Daoy (cell line): ENCODE results near the gene MVD. TPM values are rescaled to one million over a fixed set of nuclear protein-coding genes. Genes with fewer than 3 reads are reported as not detected.

Experiments used
- DNase-seq: peaks from one replicate; pipeline ENCODE4 v3.0.0-alpha.2; 2015; ENCODE audit warnings: low read depth
- total RNA-seq: library from RNA; depleted of rRNA; stranded (reverse); fragments of >200 nt; shearing (Covaris generic); gene quantifications from 2 replicates; pipeline ENCODE4 v1.2.3, GENCODE V29; 2014

MVD gene
- total RNA-seq, 1 experiment from 2014 or later: 27.3 TPM

DNA sequence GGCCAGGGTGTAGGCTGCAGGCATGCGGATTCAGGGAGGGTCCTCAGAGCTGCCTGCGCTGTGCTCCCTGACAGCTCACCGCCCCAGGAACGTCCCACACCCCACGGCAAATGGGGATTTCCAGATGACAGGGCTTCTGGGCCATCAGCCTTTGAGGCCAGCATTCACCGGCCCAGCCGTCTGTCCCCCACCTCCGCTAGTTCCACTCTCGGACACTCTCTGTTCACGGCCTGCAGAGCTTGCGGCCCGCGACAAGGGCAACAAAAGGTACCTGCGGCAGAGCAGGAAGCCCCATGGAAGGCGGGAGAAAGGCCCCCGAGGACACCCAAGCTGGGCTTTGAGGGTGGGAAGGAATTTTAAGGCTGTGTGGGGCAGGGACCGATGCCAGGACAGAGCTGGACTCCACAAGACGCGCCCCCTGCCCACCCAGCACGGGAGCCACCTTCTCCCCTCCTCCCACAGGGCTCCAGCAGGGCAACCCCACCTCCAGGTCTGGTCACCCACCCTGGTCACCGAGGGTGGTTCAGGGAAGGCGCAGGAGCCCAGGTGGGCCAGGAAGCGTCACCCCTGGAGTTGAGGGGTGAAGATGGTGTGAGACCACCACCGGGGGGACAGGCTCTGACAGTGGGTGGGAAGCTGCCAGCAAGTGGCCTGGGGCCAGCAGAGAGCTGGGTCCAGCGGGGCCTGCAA is 6.5 kb downstream of the MVD start:
- no peak for DNase-seq

GRCh38 chr16:88655733-88656281 is 7.1 kb downstream of the MVD start:
- DNase-seq: no peak

GRCh38 chr16:88655053-88655732 is 7.7 kb downstream of the MVD start:
- no peak for DNase-seq

- DNase-seq: no peak
Observed at GRCh38 chr16:88654363-88655052, 8.4 kb downstream of the MVD start.

GRCh38 chr16:88653596-88654362 is 9.1 kb downstream of the MVD start:
- DNase-seq: no peak

DNA sequence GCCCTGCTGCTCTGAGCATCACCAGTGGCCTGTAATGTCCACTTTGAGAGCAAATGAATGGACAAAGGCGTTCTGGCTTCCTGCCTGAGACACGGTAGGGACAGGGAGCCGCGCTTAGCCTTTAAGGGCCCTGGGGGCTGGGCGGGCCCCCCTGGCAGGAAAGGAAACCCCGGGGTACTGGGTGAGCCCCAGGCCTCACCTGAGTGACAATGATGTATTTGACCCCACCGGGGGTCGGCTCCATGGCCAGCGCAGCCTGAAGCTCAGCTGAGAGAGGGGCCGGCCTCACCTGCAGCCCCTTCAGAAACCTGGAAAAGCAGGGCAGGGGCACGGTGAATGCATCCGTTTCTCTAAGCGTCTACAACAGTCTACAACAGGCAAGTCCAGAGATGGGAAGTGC is 9.8 kb downstream of the MVD start:
- DNase-seq: no peak

DNA sequence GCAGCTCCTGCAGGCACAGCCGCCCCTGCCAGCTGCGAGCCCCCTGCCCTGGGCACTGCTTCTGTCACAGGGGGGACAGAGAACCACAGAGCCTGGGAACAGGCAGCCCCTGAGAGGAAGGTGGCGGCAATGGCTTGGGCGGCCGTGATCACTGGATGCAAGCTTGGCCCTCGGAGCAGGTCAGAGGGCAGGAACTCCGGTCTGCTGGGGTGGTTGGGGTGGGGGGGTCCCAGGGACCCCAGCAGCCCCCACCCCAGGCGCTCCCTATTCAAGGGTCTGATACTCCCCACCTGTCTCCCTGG is 10.2 kb downstream of the MVD start:
- no peak for DNase-seq

DNA sequence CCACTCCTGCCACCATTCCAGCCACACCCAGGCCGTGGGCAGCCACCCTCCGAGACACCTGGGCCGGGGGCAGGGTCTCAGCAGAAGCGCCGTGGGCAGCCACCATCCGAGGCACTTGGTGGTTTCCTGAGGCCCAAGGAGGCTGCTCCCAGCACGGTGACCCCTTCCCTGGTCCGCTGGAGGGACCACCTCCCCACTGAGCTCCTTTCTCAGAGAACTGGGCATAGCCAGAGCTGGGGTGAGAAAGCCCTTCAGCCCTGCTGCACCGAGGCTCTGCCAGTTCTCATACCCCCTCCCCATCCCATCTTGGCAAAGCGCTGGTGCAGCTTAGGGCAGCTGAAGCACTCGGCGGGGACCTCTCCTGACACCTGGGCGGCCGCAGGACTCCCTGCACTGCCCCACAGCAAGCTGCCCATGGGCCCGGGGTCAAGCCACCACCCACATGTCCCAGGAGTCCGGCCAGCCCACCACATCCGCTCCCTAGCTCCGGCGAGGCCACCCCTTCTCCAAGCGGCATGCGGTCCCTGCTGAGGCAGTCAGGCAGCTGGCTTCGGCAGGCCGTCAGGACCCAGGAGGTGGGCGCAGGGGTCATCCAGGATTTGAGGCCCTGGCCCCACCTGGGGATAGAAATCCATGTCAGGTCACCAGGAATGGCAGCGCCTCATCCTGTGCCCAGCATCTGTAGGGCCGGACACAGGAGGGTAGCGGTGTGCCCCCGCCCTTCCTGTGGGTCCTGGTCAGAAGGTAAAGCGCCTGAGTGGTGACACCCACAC is 10.7 kb downstream of the MVD start:
- no peak for DNase-seq

DNA sequence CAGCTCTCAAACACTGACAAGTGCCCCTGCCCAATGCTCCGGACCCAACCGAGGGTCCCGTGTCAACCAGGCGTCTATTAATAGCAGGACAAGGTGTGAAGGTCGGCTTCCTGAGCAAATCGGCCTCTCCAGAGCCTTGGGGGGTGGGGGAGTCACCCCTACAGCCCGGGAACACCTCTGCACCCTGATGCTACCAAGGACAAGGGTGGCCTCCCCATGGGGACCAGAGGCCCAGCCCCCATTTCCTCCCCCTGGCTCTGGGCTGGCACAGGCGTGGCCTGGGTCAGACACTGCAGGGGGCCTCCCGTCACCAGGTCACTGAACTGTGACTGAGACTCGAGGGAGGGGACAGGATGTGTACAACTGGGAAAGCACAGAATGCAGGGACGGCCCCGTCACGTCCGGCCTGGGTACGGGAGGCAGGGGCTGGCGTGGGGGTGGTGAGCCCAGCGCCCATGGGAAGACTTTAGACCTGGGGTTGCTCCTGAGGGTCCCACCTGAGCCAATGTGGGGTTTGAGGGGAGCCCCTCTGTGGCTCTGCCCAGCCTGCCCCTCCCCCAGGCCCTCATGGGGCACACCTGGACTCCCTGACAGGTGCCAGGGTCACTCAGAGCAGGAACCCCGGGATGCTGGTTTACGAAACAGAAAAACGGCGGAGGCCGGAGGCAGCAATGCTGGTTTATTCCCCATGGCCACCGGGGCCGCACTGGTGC is 11.5 kb downstream of the MVD start:
- DNase-seq: peak; percentile 90

- peak; percentile 84 for DNase-seq
Observed at GRCh38 chr16:88650749-88651275, 12.1 kb downstream of the MVD start, which contains the start of gene CYBA. TSS of gene CYBA (minus strand) at chr16:88651053. CDS start at chr16:88651013, 40 bp downstream.

- no peak for DNase-seq
Observed at GRCh38 chr16:88649924-88650748, 12.8 kb downstream of the MVD start.

DNA sequence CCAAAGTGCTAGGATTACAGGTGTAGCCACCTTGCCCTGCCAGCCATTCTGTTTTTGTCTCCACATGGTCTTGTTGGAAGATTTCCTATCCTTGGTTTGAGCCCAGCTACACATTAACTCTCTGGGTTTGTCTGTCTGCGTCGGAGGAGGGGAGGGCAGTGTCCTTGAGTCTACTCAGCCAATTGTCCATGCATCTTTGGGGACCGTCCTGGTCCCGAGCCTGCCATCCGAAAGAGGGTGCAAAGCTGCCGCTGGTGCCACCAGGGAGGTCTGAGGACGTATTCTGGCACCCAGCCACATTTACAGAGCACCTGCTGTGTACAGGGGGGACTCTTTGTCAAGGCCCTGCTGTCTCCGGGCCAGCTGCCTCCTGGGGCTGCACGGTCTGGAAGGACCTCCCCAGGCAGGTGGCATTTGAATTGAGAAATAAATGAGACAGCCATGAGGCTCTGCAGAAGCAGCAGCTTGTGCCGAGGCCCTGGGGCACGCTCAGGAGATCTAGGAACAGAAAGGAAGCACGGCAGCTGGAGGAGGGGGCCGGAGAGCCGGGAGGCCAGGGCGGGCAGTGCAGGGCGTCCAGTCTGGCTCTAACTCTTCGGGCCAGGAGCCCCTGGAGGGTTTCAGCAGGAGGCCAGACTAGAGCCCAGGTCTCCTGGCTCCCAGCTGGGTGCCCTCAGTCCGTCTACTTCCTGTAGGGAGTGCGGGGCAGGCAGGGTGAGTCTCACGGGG is 13.5 kb downstream of the MVD start:
- DNase-seq: no peak

DNA sequence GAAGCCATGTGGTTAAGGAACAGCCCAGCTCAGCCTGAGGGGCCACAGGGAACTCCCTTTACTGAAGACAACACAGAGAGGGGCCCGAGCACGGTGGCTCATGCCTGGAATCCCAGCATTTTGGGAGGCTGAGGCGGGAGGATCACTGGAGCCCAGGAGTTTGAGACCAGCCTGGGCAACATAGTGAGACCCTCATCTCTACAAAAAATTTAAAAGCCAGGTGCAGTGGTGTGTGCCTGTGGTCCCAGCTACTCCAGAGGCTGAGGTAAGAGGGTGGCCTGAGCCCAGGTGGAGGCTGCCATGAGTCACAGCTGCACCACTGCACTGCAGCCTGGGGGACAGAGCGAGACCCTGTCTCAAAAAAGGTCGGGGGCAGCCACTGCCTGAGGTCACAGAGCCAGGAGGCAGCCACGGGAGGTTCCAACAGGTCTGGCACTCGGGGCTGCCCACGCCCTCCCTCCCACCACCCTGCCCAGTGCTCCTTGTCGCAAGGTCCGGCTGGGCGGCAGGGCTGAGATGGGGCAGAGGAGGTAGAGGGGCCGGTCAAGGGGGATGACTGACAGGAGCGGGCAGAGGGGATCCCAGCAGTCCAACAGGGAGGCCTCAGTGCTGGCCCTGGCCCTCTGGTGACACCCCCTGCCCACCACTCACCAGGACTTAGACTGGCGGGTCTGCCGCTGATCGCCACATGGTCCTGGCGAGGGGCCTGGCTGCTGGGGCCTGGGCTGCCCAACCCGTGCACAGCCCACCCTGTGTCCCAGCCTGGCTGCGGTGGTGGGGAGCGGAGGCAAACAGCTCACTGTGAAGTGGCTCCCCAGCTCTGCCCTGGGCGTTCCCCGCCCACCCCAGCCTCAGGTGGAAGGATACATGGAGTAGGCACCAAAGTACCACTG is 15.5 kb downstream of the MVD start:
- DNase-seq: no peak

- no peak for DNase-seq
Observed at GRCh38 chr16:88646345-88647034, 16.4 kb downstream of the MVD start.

GRCh38 chr16:88645941-88646340 is 16.9 kb downstream of the MVD start:
- no peak for DNase-seq

GRCh38 chr16:88645455-88645854 is 17.4 kb downstream of the MVD start:
- no peak for DNase-seq

DNA sequence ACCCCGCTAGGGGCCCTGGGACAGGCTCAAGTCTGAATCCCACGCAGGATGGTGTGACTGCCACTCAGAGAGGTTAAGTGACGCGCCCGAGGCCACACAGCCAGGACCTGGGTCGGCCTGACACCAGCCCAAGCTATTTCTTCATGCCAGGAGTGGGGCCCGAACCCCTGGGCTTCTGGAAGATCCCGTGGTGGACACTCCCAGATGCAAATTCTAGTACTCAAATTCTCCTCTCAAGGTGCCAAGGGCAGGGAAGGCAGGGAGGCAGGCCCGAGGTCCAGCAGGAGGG is 19.3 kb downstream of the MVD start:
- no peak for DNase-seq
